Sigmoid colon (tissue), 4 donors: ENCODE data around the gene EXO1.

Experiments
- EP300 ChIP-seq, 4 donors: sonication (generic); formaldehyde crosslinking; IDR thresholded peaks; one replicate each; pipeline ENCODE4 v1.6.1; 2017; ENCODE audit warnings: antibody characterized with exemption in 4 of 4
- POLR2A ChIP-seq, 2 donors: fragments of 450-650 bp; IDR thresholded peaks; one replicate each; pipeline ENCODE4 v1.6.1; 2016; ENCODE audit warnings: antibody characterized with exemption in 2 of 2, mild to moderate bottlenecking in 2 of 2, moderate library complexity in 2 of 2
- POLR2AphosphoS5 ChIP-seq, 4 donors: sonication (generic); formaldehyde crosslinking; IDR thresholded peaks; one replicate each; pipeline ENCODE4 v1.6.1; 2017; ENCODE audit warnings: antibody characterized with exemption in 4 of 4
- TF ChIP-seq, protein P1 (sequence below), 4 experiments: fragments of 450-650 bp in 3 of 4; fragments of 200-600 bp in 1 of 4; IDR thresholded peaks; one replicate each; pipeline ENCODE4 v1.5.1; 2016 to 2019; ENCODE audit warnings: antibody characterized with exemption in 4 of 4, mild to moderate bottlenecking in 3 of 4, moderate library complexity in 2 of 4

DNA sequence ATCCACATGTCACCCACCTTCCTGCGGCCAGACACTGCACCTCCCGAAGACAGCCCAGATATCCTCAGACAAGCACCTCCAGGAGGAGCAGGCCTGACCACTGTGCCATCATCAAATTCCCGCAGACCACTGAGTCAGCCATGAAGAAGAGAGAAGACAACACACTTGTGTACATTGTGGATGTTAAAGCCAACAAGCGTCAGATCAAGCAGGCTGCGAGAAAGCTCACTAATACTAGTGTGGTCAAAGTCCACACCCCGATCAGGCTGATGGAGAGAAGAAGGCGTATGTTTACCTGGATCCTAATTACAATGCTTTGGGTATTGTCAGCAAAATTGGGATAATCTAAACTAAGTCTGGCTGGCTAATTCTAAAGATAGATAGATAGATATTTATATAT lies 68.2 kb downstream of the EXO1 start:
- TF ChIP-seq, protein P1, sequence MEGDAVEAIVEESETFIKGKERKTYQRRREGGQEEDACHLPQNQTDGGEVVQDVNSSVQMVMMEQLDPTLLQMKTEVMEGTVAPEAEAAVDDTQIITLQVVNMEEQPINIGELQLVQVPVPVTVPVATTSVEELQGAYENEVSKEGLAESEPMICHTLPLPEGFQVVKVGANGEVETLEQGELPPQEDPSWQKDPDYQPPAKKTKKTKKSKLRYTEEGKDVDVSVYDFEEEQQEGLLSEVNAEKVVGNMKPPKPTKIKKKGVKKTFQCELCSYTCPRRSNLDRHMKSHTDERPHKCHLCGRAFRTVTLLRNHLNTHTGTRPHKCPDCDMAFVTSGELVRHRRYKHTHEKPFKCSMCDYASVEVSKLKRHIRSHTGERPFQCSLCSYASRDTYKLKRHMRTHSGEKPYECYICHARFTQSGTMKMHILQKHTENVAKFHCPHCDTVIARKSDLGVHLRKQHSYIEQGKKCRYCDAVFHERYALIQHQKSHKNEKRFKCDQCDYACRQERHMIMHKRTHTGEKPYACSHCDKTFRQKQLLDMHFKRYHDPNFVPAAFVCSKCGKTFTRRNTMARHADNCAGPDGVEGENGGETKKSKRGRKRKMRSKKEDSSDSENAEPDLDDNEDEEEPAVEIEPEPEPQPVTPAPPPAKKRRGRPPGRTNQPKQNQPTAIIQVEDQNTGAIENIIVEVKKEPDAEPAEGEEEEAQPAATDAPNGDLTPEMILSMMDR (IDR thresholded peaks at IDR 0.05), result no peak
- TF ChIP-seq POLR2A (IDR thresholded peaks at IDR 0.05) (no peak), EP300 (IDR thresholded peaks at IDR 0.05) (no peak), POLR2AphosphoS5 (IDR thresholded peaks at IDR 0.05) (no peak)
